ENCODE results near the gene KY. TPM values are rescaled to one million over a fixed set of nuclear protein-coding genes. Genes with fewer than 3 reads are reported as not detected.

Gene KY
- total RNA-seq, 6 experiments from 2014 or later = 0.11 to 0.16 TPM; not detected in 4

GRCh38 chr3:134687642-134688041 lies 36.8 kb upstream of the KY start:
- H3K9me3 Mint-ChIP-seq = no peaks in the 10 kb centered on the region
- H3K4me3 Mint-ChIP-seq = no peak overlapping the region
- DNase-seq = no peak
- no peaks in the 10 kb centered on the region for H3K36me3 Mint-ChIP-seq (ENCODE audit: low read depth)
- H3K27me3 Mint-ChIP-seq (ENCODE audit: insufficient read depth) = peaks cover 1% of the 10 kb centered on the region
- no peak for TF ChIP-seq CTCF (IDR thresholded peaks at IDR 0.05)
- no peak overlapping the region for H3K27ac Mint-ChIP-seq
- H3K4me1 Mint-ChIP-seq (ENCODE audit: low read depth) = peaks cover 28% of the 10 kb centered on the region

- Mint-ChIP-seq H3K27ac (peak overlapping the region; percentile 75), H3K4me1 (ENCODE audit: low read depth) (peaks cover 43% of the 10 kb centered on the region), H3K36me3 (ENCODE audit: low read depth) (no peaks in the 10 kb centered on the region), H3K4me3 (no peak overlapping the region), H3K9me3 (no peaks in the 10 kb centered on the region), H3K27me3 (ENCODE audit: insufficient read depth) (no peaks in the 10 kb centered on the region; the same call in 1 of the 2 replicates)
- peak; percentile 79 for DNase-seq
- no peak for TF ChIP-seq CTCF (IDR thresholded peaks at IDR 0.05)
Observed at GRCh38 chr3:134685929-134686802, 35.3 kb upstream of the KY start.

GRCh38 chr3:134682196-134682880 lies 31.5 kb upstream of the KY start:
- peaks cover 4% of the 10 kb centered on the region for H3K36me3 Mint-ChIP-seq (ENCODE audit: low read depth)
- H3K27me3 Mint-ChIP-seq (ENCODE audit: insufficient read depth) = peaks cover 2% of the 10 kb centered on the region; the same call in 1 of the 2 replicates
- peaks cover 56% of the 10 kb centered on the region for H3K4me1 Mint-ChIP-seq (ENCODE audit: low read depth)
- no peak for TF ChIP-seq CTCF (IDR thresholded peaks at IDR 0.05)
- no peak overlapping the region for H3K4me3 Mint-ChIP-seq
- H3K27ac Mint-ChIP-seq = no peak overlapping the region
- no peak for DNase-seq
- peaks cover 9% of the 10 kb centered on the region for H3K9me3 Mint-ChIP-seq

GRCh38 chr3:134681522-134681900 lies 30.7 kb upstream of the KY start:
- Mint-ChIP-seq H3K4me1 (ENCODE audit: low read depth) (peaks cover 53% of the 10 kb centered on the region), H3K4me3 (no peak overlapping the region), H3K36me3 (ENCODE audit: low read depth) (peaks cover 9% of the 10 kb centered on the region), H3K27me3 (ENCODE audit: insufficient read depth) (peaks cover 2% of the 10 kb centered on the region; the same call in 1 of the 2 replicates), H3K27ac (no peak overlapping the region), H3K9me3 (peaks cover 13% of the 10 kb centered on the region)
- DNase-seq = no peak
- no peak for TF ChIP-seq CTCF (IDR thresholded peaks at IDR 0.05)

GRCh38 chr3:134680796-134681521 lies 30.1 kb upstream of the KY start:
- peaks cover 2% of the 10 kb centered on the region; the same call in 1 of the 2 replicates for H3K27me3 Mint-ChIP-seq (ENCODE audit: insufficient read depth)
- no peak for DNase-seq
- H3K36me3 Mint-ChIP-seq (ENCODE audit: low read depth) = peaks cover 14% of the 10 kb centered on the region
- H3K4me1 Mint-ChIP-seq (ENCODE audit: low read depth) = peaks cover 53% of the 10 kb centered on the region
- no peak overlapping the region for H3K27ac Mint-ChIP-seq
- no peak for TF ChIP-seq CTCF (IDR thresholded peaks at IDR 0.05)
- no peak overlapping the region for H3K4me3 Mint-ChIP-seq
- peaks cover 18% of the 10 kb centered on the region for H3K9me3 Mint-ChIP-seq
